GM23338 (cell line): ENCODE results near the gene THUMPD2.

Source experiments
- CREB1 ChIP-seq: fragments of 250-450 bp; sonication (Bioruptor Pico); IDR thresholded peaks from 2 replicates; pipeline ENCODE4 v1.5.0; 2020; ENCODE audit warnings: low read depth, mild to moderate bottlenecking, moderate library complexity
- EZH2 ChIP-seq: fragments of 200-600 bp; sonication (generic); IDR thresholded peaks from one replicate; pipeline ENCODE4 v1.8.0; 2017; ENCODE audit warnings: antibody characterized with exemption, mild to moderate bottlenecking, low read depth; ENCODE audit not compliant: unreplicated experiment
- POLR2AphosphoS5 ChIP-seq: IDR thresholded peaks from 2 replicates; pipeline ENCODE4 v1.6.1; 2016; ENCODE audit warnings: antibody characterized with exemption, low read depth
- ZNF114 ChIP-seq: fragments of 250-450 bp; sonication (Bioruptor Pico); IDR thresholded peaks from 2 replicates; pipeline ENCODE4 v1.5.0; 2020; ENCODE audit warnings: mild to moderate bottlenecking, moderate library complexity
- TF ChIP-seq, protein P1 (sequence below), 2 experiments: fragments of 200-600 bp in 1 of 2; sonication (generic) in 1 of 2; conservative IDR thresholded peaks; 2 replicates each; pipeline versions ENCODE4 v1.5.1 to v1.6.1; 2016 to 2017; ENCODE audit warnings: antibody characterized with exemption in 2 of 2, low read depth in 2 of 2, mild to moderate bottlenecking in 2 of 2, moderate library complexity in 1 of 2

DNA sequence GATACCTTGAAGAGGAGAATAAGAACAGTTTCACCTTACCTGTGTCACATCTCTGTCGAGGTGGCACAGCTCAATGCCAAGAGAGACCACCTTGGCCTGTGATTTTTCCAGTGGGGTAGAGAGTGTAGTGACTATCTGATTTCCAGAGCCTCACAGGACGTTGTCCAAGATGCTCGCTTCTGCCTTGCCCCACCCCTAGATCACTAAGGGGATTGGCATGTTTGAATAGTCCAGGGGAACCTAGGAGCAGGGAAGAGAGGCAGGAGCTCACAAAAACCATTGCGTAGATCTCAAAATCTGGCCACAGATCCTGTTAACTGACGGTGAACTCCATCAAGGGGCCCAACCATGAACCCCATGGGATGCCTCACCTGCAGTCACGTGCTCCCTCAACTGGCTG, 89.2 kb downstream of the THUMPD2 start:
- TF ChIP-seq, protein P1, sequence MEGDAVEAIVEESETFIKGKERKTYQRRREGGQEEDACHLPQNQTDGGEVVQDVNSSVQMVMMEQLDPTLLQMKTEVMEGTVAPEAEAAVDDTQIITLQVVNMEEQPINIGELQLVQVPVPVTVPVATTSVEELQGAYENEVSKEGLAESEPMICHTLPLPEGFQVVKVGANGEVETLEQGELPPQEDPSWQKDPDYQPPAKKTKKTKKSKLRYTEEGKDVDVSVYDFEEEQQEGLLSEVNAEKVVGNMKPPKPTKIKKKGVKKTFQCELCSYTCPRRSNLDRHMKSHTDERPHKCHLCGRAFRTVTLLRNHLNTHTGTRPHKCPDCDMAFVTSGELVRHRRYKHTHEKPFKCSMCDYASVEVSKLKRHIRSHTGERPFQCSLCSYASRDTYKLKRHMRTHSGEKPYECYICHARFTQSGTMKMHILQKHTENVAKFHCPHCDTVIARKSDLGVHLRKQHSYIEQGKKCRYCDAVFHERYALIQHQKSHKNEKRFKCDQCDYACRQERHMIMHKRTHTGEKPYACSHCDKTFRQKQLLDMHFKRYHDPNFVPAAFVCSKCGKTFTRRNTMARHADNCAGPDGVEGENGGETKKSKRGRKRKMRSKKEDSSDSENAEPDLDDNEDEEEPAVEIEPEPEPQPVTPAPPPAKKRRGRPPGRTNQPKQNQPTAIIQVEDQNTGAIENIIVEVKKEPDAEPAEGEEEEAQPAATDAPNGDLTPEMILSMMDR (conservative IDR thresholded peaks at IDR 0.05; ENCODE audit: low read depth in 2 of 2): no peak
- no peak for TF ChIP-seq POLR2AphosphoS5
- no peak for TF ChIP-seq EZH2
- no peak for TF ChIP-seq ZNF114 (CRISPR knock-in tag)
- no peak for TF ChIP-seq CREB1 (CRISPR knock-in tag)
